Endothelial cell of umbilical vein (primary cell): ENCODE measurements around the gene EEF2K. TPM values are rescaled to one million over a fixed set of nuclear protein-coding genes. Genes with fewer than 3 reads are reported as not detected.
A peak's percentile ranks its signal among the peaks of the same experiment; 100 is the strongest.

Experiments used
- BruUV-seq: library from RNA; stranded (reverse); fragments of 400-500 nt; replicated peaks from 2 replicates; lab custom pipeline; 2021; lab: Mats Ljungman, UMichigan
- CTCF ChIA-PET: fragments of 300-600, 350-600 bp; sonication (Branson Sonifier 250); formaldehyde crosslinking; loops from one replicate; lab custom pipeline; 2021; ENCODE audit warnings: antibody characterized with exemption, inconsistent platforms; lab: Charles Lee
- POLR2A ChIA-PET: fragments of 300-600, 350-600 bp; sonication (Branson Sonifier 250); formaldehyde crosslinking; loops from one replicate; lab custom pipeline; 2021; ENCODE audit warnings: antibody characterized with exemption, inconsistent platforms; lab: Charles Lee
- DNase-seq: peaks from one replicate; pipeline ENCODE4 v3.0.0-alpha.2; 2011; ENCODE audit warnings: low read depth, low spot score
- FAIRE-seq: peaks from 2 replicates; lab custom pipeline; 2011; peaks lifted over from hg19 to GRCh38; lab: Jason Lieb, UNC
- H2AFZ ChIP-seq: 2 replicates; pipeline ENCODE4 v1.6.0; 2012; ENCODE audit warnings: low read depth, low read length, control low read depth, inconsistent platforms
- H3K27ac ChIP-seq: 2 replicates; pipeline ENCODE4 v1.5.1; 2011; ENCODE audit warnings: low read depth, mild to moderate bottlenecking, control low read depth, low read length, moderate library complexity; ENCODE audit not compliant: insufficient read depth
- H3K27me3 ChIP-seq, 2 experiments: 2 replicates each; pipeline versions ENCODE4 v1.6.0 to v1.6.1; 2011; ENCODE audit warnings: low read length in 2 of 2, mixed read lengths in 1 of 2; ENCODE audit not compliant: control insufficient read depth in 2 of 2, insufficient read depth in 2 of 2
- H3K36me3 ChIP-seq, 2 experiments: 2 replicates in 1 of 2; 3 replicates in 1 of 2; pipeline ENCODE4 v1.5.1; 2011; ENCODE audit warnings: low read length in 2 of 2, mild to moderate bottlenecking in 1 of 2, moderate library complexity in 1 of 2; ENCODE audit not compliant: control insufficient read depth in 2 of 2, insufficient read depth in 2 of 2; ENCODE audit errors: extremely low read depth in 1 of 2
- H3K4me1 ChIP-seq: 3 replicates; pipeline ENCODE4 v1.5.1; 2011; ENCODE audit warnings: mild to moderate bottlenecking, low read length; ENCODE audit not compliant: control insufficient read depth, insufficient read depth; ENCODE audit errors: extremely low read depth
- H3K4me2 ChIP-seq: 2 replicates; pipeline ENCODE4 v1.6.1; 2011; ENCODE audit warnings: low read length, control low read depth, mixed read lengths; ENCODE audit not compliant: insufficient read depth
- H3K4me3 ChIP-seq, 3 experiments: fragments of 200-600 bp in 1 of 3; sonication (generic), shearing (Covaris generic) in 1 of 3; replicated peaks in 1 of 3; 2 replicates each; pipeline ENCODE4 v1.5.1; 2011 to 2016; ENCODE audit warnings: control low read depth in 3 of 3, low read length in 3 of 3, mild to moderate bottlenecking in 2 of 3, inconsistent platforms in 1 of 3, low read depth in 1 of 3, moderate library complexity in 1 of 3; ENCODE audit not compliant: insufficient read depth in 1 of 3
- H3K79me2 ChIP-seq: 2 replicates; pipeline ENCODE4 v1.6.0; 2012; ENCODE audit warnings: low read length, inconsistent platforms; ENCODE audit not compliant: control insufficient read depth, insufficient read depth
- H3K9ac ChIP-seq: replicated peaks from 2 replicates; pipeline ENCODE3; 2011; ENCODE audit warnings: low read length, control low read depth; ENCODE audit not compliant: insufficient read depth; ENCODE audit errors: extremely low read depth
- H3K9me1 ChIP-seq: replicated peaks from 3 replicates; pipeline ENCODE4 v1.6.0; 2011; ENCODE audit warnings: mild to moderate bottlenecking, low read length; ENCODE audit not compliant: control insufficient read depth, insufficient read depth; ENCODE audit errors: extremely low read depth
- H3K9me3 ChIP-seq: replicated peaks from 2 replicates; pipeline ENCODE4 v1.5.1; 2012; ENCODE audit warnings: low read length, inconsistent platforms; ENCODE audit not compliant: control insufficient read depth, insufficient read depth
- H4K20me1 ChIP-seq: replicated peaks from 2 replicates; pipeline ENCODE3; 2011; ENCODE audit warnings: mild to moderate bottlenecking, low read length; ENCODE audit not compliant: control insufficient read depth, insufficient read depth; ENCODE audit errors: extremely low read depth
- EZH2 ChIP-seq: IDR thresholded peaks from 2 replicates; pipeline ENCODE4 v1.6.1; 2012; ENCODE audit warnings: borderline replicate concordance, low read depth, mild to moderate bottlenecking, moderate library complexity, low read length, inconsistent platforms; ENCODE audit not compliant: severe bottlenecking
- FOS ChIP-seq: IDR thresholded peaks from 2 replicates; pipeline ENCODE4 v1.6.1; 2011; ENCODE audit warnings: mild to moderate bottlenecking, low read length, moderate library complexity, borderline replicate concordance; ENCODE audit not compliant: insufficient read depth
- GATA2 ChIP-seq: IDR thresholded peaks from 2 replicates; pipeline ENCODE4 v1.7.0; 2011; ENCODE audit warnings: low read depth, mild to moderate bottlenecking, moderate library complexity, mixed read lengths, low read length; ENCODE audit not compliant: insufficient read length, insufficient read depth
- POLR2A ChIP-seq: IDR thresholded peaks from 2 replicates; pipeline ENCODE4 v1.6.1; 2012; ENCODE audit warnings: low read depth, mild to moderate bottlenecking, control low read depth, low read length
- POLR2AphosphoS5 ChIP-seq: IDR thresholded peaks from 2 replicates; pipeline ENCODE4 v1.6.1; 2012; ENCODE audit warnings: low read depth, mild to moderate bottlenecking, control low read depth, low read length, moderate library complexity; ENCODE audit not compliant: insufficient read depth
- dilution Hi-C: fragments of 300-500 bp; cut with MboI; formaldehyde crosslinking; loops from one replicate; pipeline ENCODE4 v1.15.0; 2019; ENCODE audit warnings: low sequenced_read_pairs; ENCODE audit not compliant: extremely low pct_ligation_motif_present
- intact Hi-C: fragments of 100-400 bp; cut with micrococcal nuclease; formaldehyde crosslinking; loops from one replicate; pipeline ENCODE4 v1.10.0; 2022
- polyA plus RNA-seq, 4 experiments: library from polyadenylated mRNA; depleted of rRNA in 3 of 4; stranded (reverse) in 3 of 4; unstranded in 1 of 4; fragments of >200 nt; gene quantifications; 2 replicates each; pipeline versions ENCODE4 v1.2.1 to v1.2.3, GENCODE V29; 2011 to 2012; ENCODE audit warnings: missing spikeins in 1 of 4
- total RNA-seq: library from RNA; stranded (reverse); gene quantifications from 2 replicates; pipeline ENCODE4 v1.2.3, GENCODE V29; 2021
- TF ChIP-seq, protein P1 (sequence below): IDR thresholded peaks from 2 replicates; pipeline ENCODE4 v1.6.1; 2011; ENCODE audit not compliant: insufficient read depth, insufficient read length
- TF ChIP-seq, protein P2 (sequence below), 2 donors: IDR thresholded peaks; 1 replicate in 1 of 2; 2 replicates in 1 of 2; pipeline ENCODE4 v1.5.1; 2011; ENCODE audit warnings: low read length in 2 of 2, mild to moderate bottlenecking in 2 of 2, moderate library complexity in 2 of 2, control low read depth in 1 of 2, inconsistent platforms in 1 of 2, low read depth in 1 of 2; ENCODE audit not compliant: insufficient read depth in 1 of 2; ENCODE audit errors: extremely low read depth in 1 of 2

EEF2K gene
- total and polyA plus RNA-seq, 2 donors (not counting 3 experiments of a cell fraction or from before 2014, with no cell fraction given): 16.0 to 48.6 TPM

DNA sequence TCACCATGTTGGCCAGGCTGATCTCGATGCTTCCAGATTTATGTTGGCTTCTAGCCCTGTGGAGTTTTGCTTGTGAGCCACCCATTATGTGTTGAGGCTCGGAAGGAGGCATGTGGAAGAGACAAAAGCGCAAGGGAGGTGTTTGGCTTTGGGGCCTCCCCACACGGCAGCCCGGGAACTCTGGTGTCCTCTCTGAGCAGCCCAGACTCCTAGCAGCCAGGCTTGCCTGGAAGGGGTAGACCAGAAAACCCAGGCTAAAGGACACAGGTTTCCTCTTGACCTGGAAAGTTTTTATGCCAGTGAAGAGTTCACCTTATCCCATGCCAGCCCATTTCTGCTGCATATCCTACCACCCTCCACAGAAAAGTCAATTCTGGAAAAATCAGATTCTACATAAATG is 22.7 kb upstream of the EEF2K start:
- Histone ChIP-seq H2AFZ (no peak overlapping the region), H4K20me1 (no peaks in the 10 kb centered on the region), H3K4me3 (no peak overlapping the region), H3K27me3 (no peaks in the 10 kb centered on the region), H3K36me3 (no peaks in the 10 kb centered on the region), H3K9me3 (no peaks in the 10 kb centered on the region), H3K4me2 (no peak overlapping the region), H3K9me1 (no peaks in the 10 kb centered on the region), H3K27ac (no peak overlapping the region), H3K9ac (no peak overlapping the region), H3K79me2 (no peaks in the 10 kb centered on the region), H3K4me1 (peaks cover 3% of the 10 kb centered on the region)
- no peak for DNase-seq
- CTCF ChIA-PET: interaction anchor here (0.7 to 1.2 kb wide), 2 partner anchors 106 to 138 kb away, joined by 3 read pairs; no protein-coding TSS in a partner anchor
- dilution Hi-C loops: no loop called here
- intact Hi-C loops: no loop called here
- no TSS peak for BruUV-seq
- FAIRE-seq: no peak
- POLR2A ChIA-PET: no interaction called here
- no peak for TF ChIP-seq POLR2A
- no peak for TF ChIP-seq POLR2AphosphoS5
- no peak for TF ChIP-seq GATA2
- TF ChIP-seq EZH2: no peak
- no peak for TF ChIP-seq FOS
- TF ChIP-seq, protein P1, sequence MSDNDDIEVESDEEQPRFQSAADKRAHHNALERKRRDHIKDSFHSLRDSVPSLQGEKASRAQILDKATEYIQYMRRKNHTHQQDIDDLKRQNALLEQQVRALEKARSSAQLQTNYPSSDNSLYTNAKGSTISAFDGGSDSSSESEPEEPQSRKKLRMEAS: no peak

DNA sequence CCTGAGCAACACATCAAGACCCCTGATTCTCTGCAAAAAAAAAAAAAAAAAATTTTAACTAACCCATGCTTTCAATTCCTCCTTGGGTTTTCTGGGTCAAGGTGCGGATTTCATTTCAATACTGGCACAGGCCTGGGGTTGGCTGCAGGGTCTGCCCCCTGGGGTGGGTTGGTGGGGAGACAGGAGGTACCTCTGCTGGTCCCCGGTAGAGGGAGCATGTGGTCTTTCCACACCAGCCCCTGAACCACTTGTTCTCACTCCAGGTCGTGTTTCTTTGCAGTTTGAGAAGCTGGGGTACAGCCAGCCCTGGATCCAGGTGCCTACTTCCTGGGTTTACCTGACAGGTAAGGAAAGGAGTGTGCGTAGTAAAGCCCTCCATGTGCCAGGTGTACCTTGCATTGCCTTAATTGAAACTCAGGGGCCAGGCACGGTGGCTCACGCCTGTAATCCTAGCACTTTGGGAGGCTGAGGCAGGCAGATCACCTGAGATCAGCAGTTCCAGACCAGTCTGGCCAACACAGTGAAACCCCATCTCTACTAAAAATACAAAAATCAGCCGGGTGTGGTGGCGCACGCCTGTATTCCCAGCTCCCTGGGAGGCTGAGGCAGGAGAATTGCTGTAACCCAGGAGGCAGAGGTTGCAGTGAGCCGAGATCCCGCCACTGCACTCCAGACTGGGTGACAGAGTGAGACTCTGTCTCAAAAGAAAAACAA is 22.0 kb upstream of the EEF2K start:
- FAIRE-seq (no peak), DNase-seq (no peak)
- peaks cover 9% of the 10 kb centered on the region for H3K4me1 ChIP-seq
- intact Hi-C loops: no loop called here
- TF ChIP-seq POLR2AphosphoS5: no peak
- TF ChIP-seq GATA2: no peak
- TF ChIP-seq, protein P2, sequence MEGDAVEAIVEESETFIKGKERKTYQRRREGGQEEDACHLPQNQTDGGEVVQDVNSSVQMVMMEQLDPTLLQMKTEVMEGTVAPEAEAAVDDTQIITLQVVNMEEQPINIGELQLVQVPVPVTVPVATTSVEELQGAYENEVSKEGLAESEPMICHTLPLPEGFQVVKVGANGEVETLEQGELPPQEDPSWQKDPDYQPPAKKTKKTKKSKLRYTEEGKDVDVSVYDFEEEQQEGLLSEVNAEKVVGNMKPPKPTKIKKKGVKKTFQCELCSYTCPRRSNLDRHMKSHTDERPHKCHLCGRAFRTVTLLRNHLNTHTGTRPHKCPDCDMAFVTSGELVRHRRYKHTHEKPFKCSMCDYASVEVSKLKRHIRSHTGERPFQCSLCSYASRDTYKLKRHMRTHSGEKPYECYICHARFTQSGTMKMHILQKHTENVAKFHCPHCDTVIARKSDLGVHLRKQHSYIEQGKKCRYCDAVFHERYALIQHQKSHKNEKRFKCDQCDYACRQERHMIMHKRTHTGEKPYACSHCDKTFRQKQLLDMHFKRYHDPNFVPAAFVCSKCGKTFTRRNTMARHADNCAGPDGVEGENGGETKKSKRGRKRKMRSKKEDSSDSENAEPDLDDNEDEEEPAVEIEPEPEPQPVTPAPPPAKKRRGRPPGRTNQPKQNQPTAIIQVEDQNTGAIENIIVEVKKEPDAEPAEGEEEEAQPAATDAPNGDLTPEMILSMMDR (IDR thresholded peaks at IDR 0.05; ENCODE audit: extremely low read depth in 1 of 2, insufficient read depth in 1 of 2, low read depth in 1 of 2, low read length in 2 of 2): peak; percentile 25 to 48
- H3K4me2 ChIP-seq: no peak overlapping the region
- CTCF ChIA-PET: interaction anchor here (0.7 kb wide), 1 partner anchor 137 kb away, joined by 3 read pairs; no protein-coding TSS in a partner anchor
- no TSS peak for BruUV-seq
- no peaks in the 10 kb centered on the region for H4K20me1 ChIP-seq
- no peaks in the 10 kb centered on the region for H3K79me2 ChIP-seq
- no peaks in the 10 kb centered on the region for H3K9me3 ChIP-seq
- no peak overlapping the region for H3K9ac ChIP-seq
- POLR2A ChIA-PET: no interaction called here
- dilution Hi-C loops: no loop called here
- no peaks in the 10 kb centered on the region for H3K36me3 ChIP-seq
- no peak overlapping the region for H3K27ac ChIP-seq
- H3K9me1 ChIP-seq: no peaks in the 10 kb centered on the region
- H2AFZ ChIP-seq: no peak overlapping the region
- H3K27me3 ChIP-seq: no peaks in the 10 kb centered on the region
- H3K4me3 ChIP-seq: no peak overlapping the region
